ENCODE data around the gene LRP3.

Gene LRP3

DNA sequence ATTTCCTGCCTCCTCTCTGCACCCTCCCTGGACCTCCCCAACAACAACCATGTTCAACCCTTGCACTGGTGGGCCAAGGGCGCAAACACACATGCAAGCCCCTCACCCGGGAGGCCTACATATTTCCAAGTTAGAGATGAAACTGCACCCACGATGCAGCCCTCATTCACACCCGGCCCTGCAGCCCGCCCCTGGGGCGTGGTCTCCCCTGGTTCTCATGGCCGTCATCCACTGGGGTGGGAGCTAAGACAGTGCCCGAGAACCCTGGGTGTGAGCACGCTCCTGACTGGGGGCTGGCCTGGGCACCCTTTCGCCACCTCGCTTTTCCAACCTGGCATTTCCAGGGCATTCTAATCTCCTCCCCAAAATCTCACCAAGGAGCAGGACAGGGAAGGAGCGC, 38.5 kb downstream of the LRP3 start:
- TF ChIP-seq, protein P1, sequence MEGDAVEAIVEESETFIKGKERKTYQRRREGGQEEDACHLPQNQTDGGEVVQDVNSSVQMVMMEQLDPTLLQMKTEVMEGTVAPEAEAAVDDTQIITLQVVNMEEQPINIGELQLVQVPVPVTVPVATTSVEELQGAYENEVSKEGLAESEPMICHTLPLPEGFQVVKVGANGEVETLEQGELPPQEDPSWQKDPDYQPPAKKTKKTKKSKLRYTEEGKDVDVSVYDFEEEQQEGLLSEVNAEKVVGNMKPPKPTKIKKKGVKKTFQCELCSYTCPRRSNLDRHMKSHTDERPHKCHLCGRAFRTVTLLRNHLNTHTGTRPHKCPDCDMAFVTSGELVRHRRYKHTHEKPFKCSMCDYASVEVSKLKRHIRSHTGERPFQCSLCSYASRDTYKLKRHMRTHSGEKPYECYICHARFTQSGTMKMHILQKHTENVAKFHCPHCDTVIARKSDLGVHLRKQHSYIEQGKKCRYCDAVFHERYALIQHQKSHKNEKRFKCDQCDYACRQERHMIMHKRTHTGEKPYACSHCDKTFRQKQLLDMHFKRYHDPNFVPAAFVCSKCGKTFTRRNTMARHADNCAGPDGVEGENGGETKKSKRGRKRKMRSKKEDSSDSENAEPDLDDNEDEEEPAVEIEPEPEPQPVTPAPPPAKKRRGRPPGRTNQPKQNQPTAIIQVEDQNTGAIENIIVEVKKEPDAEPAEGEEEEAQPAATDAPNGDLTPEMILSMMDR (IDR thresholded peaks at IDR 0.05; ENCODE audit: low read depth, low read length, missing control alignments), result no peak
- no peak overlapping the region for H3K4me3 ChIP-seq (ENCODE audit: low read depth, low read length)
- in situ Hi-C loops (cut with HindIII; ENCODE audit: low sequenced_read_pairs), result no loop called here
- DNase-seq (ENCODE audit: low read depth), result no peak

DNA sequence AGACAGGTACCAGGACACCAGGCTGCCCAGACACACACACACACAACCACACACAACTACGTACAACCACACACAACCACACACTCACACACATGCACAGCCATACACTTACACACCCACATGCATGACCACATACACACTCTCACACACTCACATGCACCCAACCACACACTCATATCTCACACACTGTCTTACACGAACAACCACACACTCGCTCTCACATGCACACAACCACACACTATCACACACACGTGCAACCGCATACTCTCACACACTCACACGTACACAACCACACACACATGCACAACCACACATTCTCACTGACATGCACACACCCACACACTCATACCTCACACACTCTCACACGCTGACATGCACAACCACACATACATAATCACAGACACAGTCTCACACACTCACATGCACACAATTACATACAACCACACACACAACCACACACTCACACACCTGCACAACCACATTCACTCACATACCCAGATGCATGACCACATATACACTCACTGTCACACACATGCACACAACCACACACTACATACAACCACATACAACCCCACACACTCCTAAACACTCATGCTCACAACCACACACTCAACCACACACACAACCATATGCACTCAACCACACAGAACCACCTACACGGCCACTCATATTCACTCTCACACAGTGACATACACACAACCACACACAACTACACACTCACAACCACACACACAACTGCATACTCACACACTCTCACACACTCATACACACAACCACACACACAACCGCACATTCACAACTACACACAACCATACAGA, 39.1 kb downstream of the LRP3 start:
- TF ChIP-seq, protein P1 (IDR thresholded peaks at IDR 0.05; ENCODE audit: low read depth, low read length, missing control alignments), result no peak
- no peak overlapping the region for H3K4me3 ChIP-seq (ENCODE audit: low read depth, low read length)
- no peak for DNase-seq (ENCODE audit: low read depth)
- in situ Hi-C loops (cut with HindIII; ENCODE audit: low sequenced_read_pairs), result no loop called here

DNA sequence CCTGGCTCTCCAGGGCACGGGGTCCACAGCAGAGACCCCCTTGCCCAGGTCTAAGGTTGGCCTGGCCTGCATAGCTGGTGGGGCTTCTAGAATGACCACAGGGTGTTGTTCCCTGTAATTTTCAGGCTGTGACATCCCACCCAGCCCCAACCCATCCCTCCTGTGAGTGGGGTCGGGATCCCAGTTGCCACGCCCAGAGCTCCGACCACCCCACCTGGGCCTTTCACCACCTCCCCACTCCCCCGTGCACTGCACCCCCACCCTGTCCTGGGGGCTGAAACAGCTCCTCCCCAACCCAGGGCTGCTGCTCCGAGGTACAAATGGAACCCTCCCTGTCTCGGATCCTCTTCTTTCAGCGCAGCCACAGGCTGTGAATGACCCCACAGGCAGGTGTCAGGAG, 40.0 kb downstream of the LRP3 start:
- DNase-seq (ENCODE audit: low read depth), result no peak
- TF ChIP-seq, protein P1 (IDR thresholded peaks at IDR 0.05; ENCODE audit: low read depth, low read length, missing control alignments), result no peak
- in situ Hi-C loops (cut with HindIII; ENCODE audit: low sequenced_read_pairs), result no loop called here
- no peak overlapping the region for H3K4me3 ChIP-seq (ENCODE audit: low read depth, low read length)

DNA sequence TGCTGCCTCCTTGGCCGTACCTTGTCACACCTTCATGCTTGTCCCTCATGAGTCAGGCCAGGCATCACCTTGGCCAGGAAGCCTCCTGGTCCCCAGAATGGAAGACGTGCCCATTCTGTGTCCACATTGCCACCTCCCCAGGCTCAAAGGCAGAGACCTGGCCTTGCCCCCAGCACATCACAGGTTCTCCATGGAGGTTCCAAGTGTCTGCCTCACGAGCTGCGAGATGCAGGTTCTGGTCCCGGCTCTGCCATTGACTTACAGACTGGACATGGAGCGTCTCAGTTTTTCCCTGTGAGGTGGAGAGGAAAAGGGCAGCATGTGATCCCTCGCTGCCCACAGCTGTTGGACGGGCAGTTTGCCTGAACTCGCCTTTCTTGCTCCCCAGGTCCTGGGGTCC, 40.6 kb downstream of the LRP3 start:
- TF ChIP-seq, protein P1 (IDR thresholded peaks at IDR 0.05; ENCODE audit: low read depth, low read length, missing control alignments), result no peak
- no peak overlapping the region for H3K4me3 ChIP-seq (ENCODE audit: low read depth, low read length)
- no peak for DNase-seq (ENCODE audit: low read depth)
- in situ Hi-C loops (cut with HindIII; ENCODE audit: low sequenced_read_pairs), result no loop called here

DNA sequence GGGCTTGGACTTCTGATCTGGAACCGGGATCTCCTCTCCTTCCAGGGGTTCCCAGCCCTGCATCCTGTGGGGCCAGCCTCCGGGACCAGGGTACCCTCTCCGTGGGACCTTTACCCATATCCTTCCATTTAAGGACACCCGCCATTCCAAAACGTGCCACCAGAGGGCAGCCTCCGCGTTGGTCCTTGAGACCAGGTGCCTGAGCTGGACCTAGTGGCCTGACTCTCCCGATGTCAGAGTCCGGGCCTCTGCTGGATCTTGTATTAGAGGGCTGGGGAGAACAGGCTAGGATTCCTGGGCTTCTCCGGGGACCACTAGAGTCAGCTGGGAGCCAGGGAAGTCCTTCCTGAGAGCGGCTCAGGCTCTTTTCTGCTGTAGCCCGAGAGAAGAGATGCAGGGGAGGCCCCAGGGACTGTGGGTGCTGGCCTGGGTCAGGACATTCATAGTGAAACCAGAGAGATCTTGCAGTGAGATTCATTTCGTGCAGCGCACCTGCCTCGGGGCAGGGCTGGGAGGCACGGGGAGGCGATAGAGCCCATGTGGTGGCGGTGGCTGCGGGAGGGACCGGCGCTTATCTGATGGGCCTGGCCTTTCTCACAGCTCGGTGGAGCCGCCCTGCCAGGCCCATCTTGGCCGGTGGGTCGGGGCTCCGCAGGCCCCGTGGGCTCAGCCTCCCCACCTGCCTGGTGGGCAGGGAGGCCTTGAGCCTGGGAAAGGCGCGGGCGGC, 41.3 kb downstream of the LRP3 start:
- in situ Hi-C loops (cut with HindIII; ENCODE audit: low sequenced_read_pairs), result no loop called here
- TF ChIP-seq, protein P1 (IDR thresholded peaks at IDR 0.05; ENCODE audit: low read depth, low read length, missing control alignments), result peak; percentile 94
- peak; percentile 41 for DNase-seq (ENCODE audit: low read depth)
- H3K4me3 ChIP-seq (ENCODE audit: low read depth, low read length), result no peak overlapping the region

DNA sequence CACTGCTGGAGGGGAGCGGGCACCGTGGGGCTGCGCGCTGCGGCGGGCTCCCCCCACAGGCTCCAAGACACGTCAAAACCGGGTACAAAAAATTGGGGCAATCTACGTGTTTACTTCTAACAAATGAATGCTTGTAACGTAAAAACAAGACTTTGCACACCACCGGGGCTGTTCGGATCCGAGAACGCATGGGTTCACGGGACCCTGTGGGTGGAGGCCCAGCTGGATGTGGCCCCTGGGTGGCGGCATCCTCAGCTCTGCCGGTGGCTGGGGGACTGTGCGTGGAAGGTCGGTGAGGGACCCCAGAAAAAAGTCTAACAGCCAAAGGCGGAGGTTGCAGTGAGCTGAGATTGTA, 41.8 kb downstream of the LRP3 start:
- in situ Hi-C loops (cut with HindIII; ENCODE audit: low sequenced_read_pairs), result no loop called here
- TF ChIP-seq, protein P1 (IDR thresholded peaks at IDR 0.05; ENCODE audit: low read depth, low read length, missing control alignments), result no peak
- DNase-seq (ENCODE audit: low read depth), result no peak
- no peak overlapping the region for H3K4me3 ChIP-seq (ENCODE audit: low read depth, low read length)

Measured in astrocyte of the cerebellum (primary cell).